GM19099 (cell line): ENCODE measurements around the gene NKAIN2.

Experiments
- POLR2A ChIP-seq: IDR thresholded peaks from 3 replicates; pipeline ENCODE4 v1.6.1; 2011; ENCODE audit warnings: low read depth; ENCODE audit not compliant: insufficient read length; ENCODE audit errors: extremely low read depth

NKAIN2 gene

GRCh38 chr6:123899745-123900144 is 96.1 kb downstream of the NKAIN2 start:
- no peak for TF ChIP-seq POLR2A

DNA sequence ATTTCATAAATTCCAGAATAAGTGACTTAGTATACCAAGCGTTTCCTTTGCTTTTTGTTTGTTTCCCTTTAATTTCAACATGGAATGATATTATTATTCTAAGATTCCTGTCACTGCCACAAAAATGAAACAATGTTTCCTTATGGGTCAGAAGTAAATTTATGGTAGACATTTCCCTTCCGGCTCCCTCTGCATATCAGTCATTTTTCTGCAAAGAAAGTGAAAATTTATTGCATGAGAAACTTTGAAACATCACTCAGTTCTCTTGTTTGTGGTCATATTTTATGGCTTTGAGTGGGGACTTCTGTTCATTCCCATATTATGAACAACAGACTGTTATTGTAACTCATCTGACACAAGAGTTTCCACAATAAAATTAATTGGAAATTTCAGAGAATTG is 97.8 kb downstream of the NKAIN2 start:
- TF ChIP-seq POLR2A = no peak

DNA sequence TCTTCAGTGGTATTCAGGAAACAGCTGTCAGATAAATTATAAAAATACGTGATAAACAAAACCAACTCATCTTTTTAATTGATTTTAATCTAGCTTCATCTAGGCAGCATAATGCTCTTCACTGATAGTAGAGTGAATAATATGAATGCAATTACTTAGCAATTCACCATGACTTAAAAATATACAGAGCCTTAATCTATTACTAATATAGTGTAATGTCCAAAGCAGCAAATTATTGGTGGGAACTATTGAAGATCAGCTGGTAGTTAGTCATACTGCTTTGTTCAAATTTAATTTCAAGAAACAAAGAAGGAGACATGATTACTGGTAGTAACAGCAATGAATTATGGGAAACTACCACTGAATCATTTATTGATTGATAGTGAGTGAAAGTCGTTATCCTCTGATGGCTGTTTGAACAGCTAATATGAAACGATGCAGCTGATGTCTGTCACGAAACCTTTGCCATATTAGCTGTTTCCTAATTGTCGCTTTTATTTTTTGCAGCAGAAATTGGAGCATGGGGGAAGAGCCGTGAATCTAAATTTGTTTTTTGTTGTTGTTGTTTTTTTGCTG is 99.2 kb downstream of the NKAIN2 start:
- TF ChIP-seq POLR2A = no peak

GRCh38 chr6:123904228-123904627 is 100.6 kb downstream of the NKAIN2 start:
- no peak for TF ChIP-seq POLR2A

GRCh38 chr6:123908797-123909196 is 105.1 kb downstream of the NKAIN2 start:
- TF ChIP-seq POLR2A = no peak

DNA sequence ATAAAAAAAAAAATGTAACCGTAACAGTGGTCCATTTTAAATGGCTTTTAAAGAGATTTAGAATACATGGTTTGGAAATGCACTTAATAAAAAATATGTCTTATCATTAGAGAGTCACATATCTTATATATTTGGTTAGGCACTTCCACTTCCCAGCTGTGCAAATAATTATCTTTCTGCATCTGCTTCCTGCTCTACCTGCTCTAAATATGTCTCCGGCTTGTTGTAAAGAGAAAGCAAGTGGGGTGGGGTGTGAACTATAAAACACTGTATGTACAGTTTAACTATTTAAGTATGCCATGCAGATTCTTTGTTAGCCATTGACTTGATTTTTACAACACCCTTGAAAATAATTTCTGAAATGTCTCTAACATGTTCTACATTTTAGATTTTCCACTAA is 106.3 kb downstream of the NKAIN2 start:
- no peak for TF ChIP-seq POLR2A

- TF ChIP-seq POLR2A = no peak
Observed at GRCh38 chr6:123913863-123914262, 110.2 kb downstream of the NKAIN2 start.

GRCh38 chr6:123925350-123925749 is 121.7 kb downstream of the NKAIN2 start:
- no peak for TF ChIP-seq POLR2A

- TF ChIP-seq POLR2A = no peak
Observed at GRCh38 chr6:123925842-123926399, 122.3 kb downstream of the NKAIN2 start.

- no peak for TF ChIP-seq POLR2A
Observed at GRCh38 chr6:123928529-123928928, 124.9 kb downstream of the NKAIN2 start.

GRCh38 chr6:123931928-123932327 is 128.3 kb downstream of the NKAIN2 start:
- no peak for TF ChIP-seq POLR2A

- no peak for TF ChIP-seq POLR2A
Observed at GRCh38 chr6:123940551-123940950, 136.9 kb downstream of the NKAIN2 start.

DNA sequence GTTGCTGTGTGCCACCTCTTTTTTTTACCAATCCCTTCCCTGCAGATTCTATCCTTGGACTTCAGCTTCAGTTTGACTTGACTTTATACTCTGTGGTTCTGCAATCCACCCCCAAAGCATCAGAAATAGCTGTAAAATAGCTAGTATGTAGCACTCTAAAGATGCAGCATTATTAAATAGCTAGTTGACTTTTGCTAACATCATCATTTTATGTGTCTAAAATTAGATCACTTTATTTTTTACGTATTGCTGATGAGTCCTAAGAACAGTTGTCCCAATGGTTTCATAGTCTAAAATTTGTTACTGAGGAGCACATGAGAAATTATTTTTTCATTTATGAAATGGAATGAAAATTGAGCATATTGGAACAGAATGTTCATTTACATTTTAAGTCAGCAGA is 138.2 kb downstream of the NKAIN2 start:
- no peak for TF ChIP-seq POLR2A

- no peak for TF ChIP-seq POLR2A
Observed at GRCh38 chr6:123945386-123945785, 141.7 kb downstream of the NKAIN2 start.

DNA sequence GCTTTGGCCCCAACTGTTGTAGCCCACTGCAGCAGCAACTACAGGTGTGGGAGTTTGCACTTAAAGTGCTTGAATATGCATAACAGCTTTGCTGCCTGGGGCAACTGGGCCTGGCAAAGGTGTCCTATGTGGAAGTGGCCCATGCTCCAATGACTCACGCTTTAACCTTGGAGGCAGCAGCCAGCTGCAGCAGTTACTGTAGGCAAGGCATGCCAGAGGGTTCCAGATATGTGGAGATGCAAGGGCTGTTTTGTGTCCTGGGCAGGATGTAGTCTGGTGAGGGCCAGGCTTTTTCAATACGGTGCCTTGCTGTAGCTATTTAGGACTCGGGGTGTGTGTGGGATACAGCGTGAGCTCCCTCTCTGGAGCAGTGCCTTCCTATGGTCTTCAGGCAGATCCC is 150.3 kb downstream of the NKAIN2 start:
- TF ChIP-seq POLR2A = no peak

DNA sequence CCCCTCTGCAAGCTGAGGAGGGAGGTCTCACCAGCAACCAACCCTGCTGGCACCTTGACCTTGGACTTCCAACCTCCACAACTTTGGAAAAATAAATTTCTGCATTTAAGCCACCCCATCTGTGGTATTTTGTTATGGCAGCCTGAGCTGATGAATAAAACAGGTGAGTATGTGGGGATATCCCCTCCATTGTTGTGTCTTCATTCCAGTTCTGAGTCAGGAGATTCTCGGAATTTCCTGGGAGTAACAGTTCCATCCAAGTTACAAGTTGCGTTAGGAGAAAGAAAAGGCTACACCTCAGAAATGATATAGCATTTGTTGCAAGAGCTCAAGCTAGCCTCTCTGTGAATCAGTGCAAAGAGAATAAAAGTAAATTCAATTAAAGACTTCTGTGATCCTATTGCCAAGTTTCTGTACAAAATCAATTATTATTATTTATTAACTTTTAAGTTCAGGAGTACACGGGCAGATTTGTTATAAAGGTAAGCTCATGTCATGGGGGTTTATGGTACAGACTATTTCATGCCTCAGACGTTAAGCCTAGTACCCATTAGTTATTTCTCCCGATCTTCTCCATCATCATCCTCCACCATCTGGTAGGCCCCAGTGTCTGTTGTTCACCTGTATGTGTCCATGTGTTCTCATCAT is 153.0 kb downstream of the NKAIN2 start:
- TF ChIP-seq POLR2A = no peak
